AG09309 (cell line): ENCODE data around the gene SIRT2.

ENCODE experiments used
- DNase-seq: peaks from one replicate; pipeline ENCODE4 v3.0.0-alpha.2; 2010; ENCODE audit warnings: low read depth
- H3K4me3 ChIP-seq: 2 replicates; pipeline ENCODE4 v1.5.1; 2011; ENCODE audit warnings: mild to moderate bottlenecking, low read depth, low read length, moderate library complexity; ENCODE audit not compliant: control insufficient read depth
- CTCF ChIP-seq: IDR thresholded peaks from 2 replicates; pipeline ENCODE4 v1.5.1; 2011; ENCODE audit warnings: mild to moderate bottlenecking, low read depth, low read length, inconsistent platforms; ENCODE audit not compliant: insufficient read depth, control insufficient read depth; ENCODE audit errors: missing control alignments

SIRT2 gene

GRCh38 chr19:38928391-38929001, 29.1 kb upstream of the SIRT2 start:
- no peak for DNase-seq
- no peak overlapping the region for H3K4me3 ChIP-seq
- TF ChIP-seq CTCF, result no peak

GRCh38 chr19:38924388-38924787, 25.0 kb upstream of the SIRT2 start:
- no peak for DNase-seq
- no peak for TF ChIP-seq CTCF
- H3K4me3 ChIP-seq, result no peak overlapping the region

- DNase-seq, result no peak
- TF ChIP-seq CTCF, result no peak
These were observed 23.1 kb upstream of the SIRT2 start for GRCh38 chr19:38922482-38922881.

GRCh38 chr19:38921420-38922274, 22.2 kb upstream of the SIRT2 start:
- no peak overlapping the region for H3K4me3 ChIP-seq
- DNase-seq, result no peak
- no peak for TF ChIP-seq CTCF

More at GRCh38 chr19:38922482-38922881, 23.1 kb upstream of the SIRT2 start:
- H3K4me3 ChIP-seq, result no peak overlapping the region

- H3K4me3 ChIP-seq, result no peak overlapping the region
- DNase-seq, result no peak
- TF ChIP-seq CTCF, result no peak
These were observed 21.4 kb upstream of the SIRT2 start for GRCh38 chr19:38920602-38921419.

- H3K4me3 ChIP-seq, result no peak overlapping the region
- no peak for DNase-seq
- TF ChIP-seq CTCF, result no peak
These were observed 20.6 kb upstream of the SIRT2 start for GRCh38 chr19:38919837-38920601.
